GM12872 (cell line): ENCODE data around the gene ERBB2.

Experiments
- CTCF ChIP-seq: IDR thresholded peaks from 3 replicates; pipeline ENCODE4 v1.5.1; 2011; ENCODE audit warnings: low read depth, mild to moderate bottlenecking, low read length, moderate library complexity; ENCODE audit not compliant: insufficient read depth

Gene ERBB2

GRCh38 chr17:39704821-39705551 is 5.1 kb downstream of the ERBB2 start:
- TF ChIP-seq CTCF, result no peak

- TF ChIP-seq CTCF, result no peak
Measured at GRCh38 chr17:39705786-39706348, 6.0 kb downstream of the ERBB2 start.

GRCh38 chr17:39706383-39706782 is 6.5 kb downstream of the ERBB2 start:
- no peak for TF ChIP-seq CTCF

GRCh38 chr17:39706921-39707337 is 7.1 kb downstream of the ERBB2 start:
- no peak for TF ChIP-seq CTCF

GRCh38 chr17:39709319-39709997 is 9.6 kb downstream of the ERBB2 start:
- no peak for TF ChIP-seq CTCF

- no peak for TF ChIP-seq CTCF
Measured at GRCh38 chr17:39709998-39710964, 10.4 kb downstream of the ERBB2 start.
